GM19438 (cell line): ENCODE measurements around the gene DNAAF1.
"Not testable (repeated sequence)": the region's sequence is repeated elsewhere in the genome, so short reads cannot be mapped to it uniquely, and the experiment has no call there.

Experiments
- ATAC-seq: cut with Tn5 transposase; IDR thresholded peaks from one replicate; pipeline ENCODE4 v1.9.1; 2021; ENCODE audit warnings: low read depth; ENCODE audit not compliant: unreplicated experiment

The DNAAF1 gene

DNA sequence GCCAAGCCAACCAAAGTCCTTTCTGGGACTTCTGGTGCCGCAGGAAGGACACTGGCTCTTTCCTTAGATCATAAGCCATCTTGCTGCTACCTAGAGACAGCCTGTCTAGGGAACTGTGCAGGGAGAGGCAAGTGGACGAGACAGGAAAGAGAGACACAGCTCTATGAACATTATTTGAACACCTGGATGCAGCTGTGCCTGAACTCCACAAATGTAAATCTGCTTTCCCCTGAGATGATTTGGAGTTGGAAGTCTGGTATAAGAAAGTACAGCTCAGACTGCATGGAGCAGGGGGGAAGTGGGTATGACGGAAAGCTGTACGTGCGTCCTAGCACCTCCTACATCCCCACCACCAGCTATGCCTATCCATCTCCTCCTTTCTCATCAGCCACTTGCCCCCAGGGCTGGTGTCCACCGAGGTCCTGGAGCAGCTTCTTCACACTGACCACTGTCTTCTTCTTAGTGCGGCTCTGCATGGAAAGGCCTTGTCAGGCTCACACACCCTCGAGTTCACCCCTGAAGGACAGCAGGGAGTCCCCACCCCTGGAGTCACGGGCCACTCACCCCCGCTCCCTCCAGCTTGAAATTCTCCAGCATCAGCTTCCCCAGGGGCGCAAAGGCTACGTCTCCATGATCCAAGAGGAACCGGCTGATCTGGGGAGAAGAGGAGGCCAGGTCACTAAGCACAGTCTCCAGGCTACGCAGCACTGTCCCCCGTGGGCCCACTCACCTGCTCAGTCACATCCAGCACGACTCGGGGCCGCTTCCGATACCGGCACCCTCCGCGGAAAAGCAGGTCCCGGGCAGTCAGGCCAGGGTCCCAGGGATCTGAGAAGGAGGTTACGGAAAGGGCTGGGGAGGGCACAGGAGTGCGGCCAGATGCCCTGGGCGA, 37.8 kb downstream of the DNAAF1 start:
- no peak for ATAC-seq

GRCh38 chr16:84183572-84183875, 38.4 kb downstream of the DNAAF1 start:
- ATAC-seq, result no peak

- ATAC-seq, result no peak
Observed at GRCh38 chr16:84183911-84184591, 38.9 kb downstream of the DNAAF1 start.

DNA sequence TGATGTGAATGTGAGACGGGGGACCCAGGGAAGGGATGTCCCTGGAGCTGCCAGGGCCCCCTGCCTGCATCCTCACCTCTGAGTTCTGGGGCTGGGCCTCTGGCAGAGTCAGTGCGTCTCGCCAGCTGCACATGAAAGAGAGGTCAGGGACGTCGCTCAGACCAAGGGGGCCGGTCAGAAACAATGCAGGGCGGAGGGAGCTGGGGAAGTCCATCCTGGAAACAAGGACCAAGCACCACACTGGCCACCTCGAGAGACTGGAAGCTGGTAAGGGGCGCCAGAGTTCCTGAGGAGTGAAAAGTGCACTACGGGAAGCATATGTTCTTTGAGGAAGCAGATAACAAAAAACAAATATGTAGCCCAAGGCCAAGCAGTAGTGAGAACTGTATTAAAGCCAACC, 39.7 kb downstream of the DNAAF1 start:
- no peak for ATAC-seq

DNA sequence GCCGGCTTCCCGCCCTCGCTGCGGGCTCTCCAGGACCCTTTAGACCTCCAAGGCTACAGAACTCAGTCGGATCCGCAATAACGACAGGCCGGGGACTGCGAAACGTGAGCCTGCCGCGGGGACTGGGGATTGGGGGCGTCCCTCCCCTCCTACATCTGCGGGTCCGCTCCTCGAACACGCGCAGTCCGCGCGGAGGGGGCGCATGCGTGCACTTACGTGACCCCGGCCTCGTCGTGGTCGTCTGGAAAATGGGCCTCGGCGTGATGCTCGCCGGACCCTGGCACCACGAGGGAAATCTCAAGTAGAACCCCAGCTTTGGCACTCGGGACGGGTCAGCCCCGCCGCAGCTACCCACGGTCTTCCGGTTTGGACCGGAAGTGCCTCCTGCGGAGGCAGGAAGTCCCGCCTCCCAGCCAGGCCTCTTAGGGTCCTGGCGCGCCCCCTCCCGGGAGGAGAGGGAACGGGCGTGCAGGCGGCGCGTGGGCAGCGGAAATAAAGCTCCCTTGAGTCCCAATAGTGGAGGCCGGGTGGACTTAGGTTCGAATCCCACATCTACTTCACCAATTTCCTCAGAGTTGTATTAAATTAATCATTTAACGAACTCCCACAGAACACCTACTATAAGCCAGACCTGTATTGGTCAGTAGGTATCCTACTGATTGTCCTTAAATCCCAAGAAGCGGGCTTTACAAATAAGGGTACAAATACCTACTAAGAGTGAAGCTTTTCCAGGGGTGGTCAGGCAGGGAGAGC, 41.8 kb downstream of the DNAAF1 start, which contains the start of gene TAF1C:
Gene TAF1C, minus strand, starts transcription at position 373 of the 753 bp plus-strand sequence. CDS start 2,069 bp downstream, outside the sequence.
- peak; percentile 94 for ATAC-seq

GRCh38 chr16:84190731-84191388, 45.8 kb downstream of the DNAAF1 start, which contains the start of gene ADAD2:
Gene ADAD2 (plus strand): TSS chr16:84191157. CDS start chr16:84191231, 74 bp downstream.
- no peak for ATAC-seq

DNA sequence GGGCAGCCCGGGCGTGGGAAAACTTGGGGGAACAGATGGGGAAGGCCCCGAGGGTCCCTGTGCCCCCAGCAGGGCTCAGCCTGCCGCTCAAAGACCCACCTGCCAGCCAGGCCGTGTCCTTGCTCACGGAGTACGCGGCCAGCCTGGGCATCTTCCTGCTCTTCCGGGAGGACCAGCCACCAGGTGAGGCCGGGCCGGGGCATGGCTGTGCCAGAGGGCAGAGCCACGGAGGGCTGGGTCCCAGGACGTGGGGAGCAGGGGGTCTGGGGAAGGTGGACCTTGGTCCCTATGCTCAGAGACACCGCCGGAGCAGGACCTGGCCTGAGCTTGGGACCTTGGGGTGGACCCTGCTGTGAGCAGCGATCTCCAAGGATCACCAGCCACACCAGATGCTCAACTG, 46.4 kb downstream of the DNAAF1 start:
- no peak for ATAC-seq

- no peak for ATAC-seq
Observed at GRCh38 chr16:84193480-84193879, 48.4 kb downstream of the DNAAF1 start.

GRCh38 chr16:84194018-84194417, 48.9 kb downstream of the DNAAF1 start:
- ATAC-seq, result no peak

- ATAC-seq, result peak; percentile 89
Observed at GRCh38 chr16:84194470-84195200, 49.5 kb downstream of the DNAAF1 start.

DNA sequence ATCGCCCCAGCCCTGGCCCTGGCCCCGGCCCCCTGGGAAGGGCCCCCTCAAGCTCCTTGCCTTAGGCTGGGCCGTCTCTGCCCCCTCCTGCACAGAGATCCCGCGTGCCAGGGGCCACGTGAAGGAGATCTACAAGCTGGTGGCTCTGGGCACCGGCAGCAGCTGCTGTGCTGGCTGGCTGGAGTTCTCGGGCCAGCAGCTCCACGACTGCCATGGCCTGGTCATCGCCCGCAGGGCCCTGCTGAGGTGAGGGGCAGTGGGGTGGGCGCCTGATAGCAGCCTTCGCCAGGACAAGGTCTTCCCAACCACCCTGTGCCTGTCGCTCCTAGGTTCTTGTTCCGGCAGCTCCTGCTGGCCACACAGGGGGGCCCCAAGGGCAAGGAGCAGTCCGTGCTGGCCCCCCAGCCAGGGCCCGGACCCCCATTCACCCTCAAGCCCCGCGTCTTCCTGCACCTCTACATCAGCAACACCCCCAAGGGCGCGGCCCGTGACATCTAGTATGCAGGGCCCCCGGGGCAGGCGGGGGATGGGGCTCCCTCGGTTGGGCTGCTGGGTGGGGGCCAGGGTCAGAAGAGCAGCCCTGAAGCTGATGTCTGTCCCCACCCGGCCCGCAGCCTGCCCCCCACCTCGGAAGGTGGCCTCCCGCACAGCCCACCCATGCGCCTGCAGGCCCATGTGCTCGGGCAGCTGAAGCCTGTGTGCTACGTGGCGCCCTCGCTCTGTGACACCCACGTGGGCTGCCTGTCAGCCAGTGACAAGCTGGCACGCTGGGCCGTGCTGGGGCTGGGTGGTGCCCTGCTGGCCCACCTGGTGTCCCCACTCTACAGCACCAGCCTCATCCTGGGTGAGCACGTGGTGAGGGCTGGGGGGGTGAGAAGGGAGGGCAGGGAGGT, 50.3 kb downstream of the DNAAF1 start:
- no peak for ATAC-seq

DNA sequence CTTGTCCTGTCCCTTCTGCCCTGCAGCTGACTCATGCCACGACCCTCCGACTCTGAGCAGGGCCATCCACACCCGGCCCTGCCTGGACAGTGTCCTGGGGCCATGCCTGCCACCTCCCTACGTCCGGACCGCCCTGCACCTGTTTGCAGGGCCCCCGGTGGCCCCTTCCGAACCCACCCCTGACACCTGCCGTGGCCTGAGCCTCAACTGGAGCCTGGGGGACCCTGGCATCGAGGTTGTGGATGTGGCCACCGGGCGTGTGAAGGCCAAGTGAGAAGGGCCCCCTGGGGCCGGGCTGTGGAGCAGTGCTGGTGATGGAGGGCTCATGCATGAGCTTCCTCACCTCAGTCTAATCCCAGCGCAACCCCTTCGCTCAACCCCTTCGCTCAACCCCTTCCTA, 51.0 kb downstream of the DNAAF1 start:
- ATAC-seq, result no peak

- ATAC-seq, result no peak
Observed at GRCh38 chr16:84196727-84197394, 51.8 kb downstream of the DNAAF1 start.

DNA sequence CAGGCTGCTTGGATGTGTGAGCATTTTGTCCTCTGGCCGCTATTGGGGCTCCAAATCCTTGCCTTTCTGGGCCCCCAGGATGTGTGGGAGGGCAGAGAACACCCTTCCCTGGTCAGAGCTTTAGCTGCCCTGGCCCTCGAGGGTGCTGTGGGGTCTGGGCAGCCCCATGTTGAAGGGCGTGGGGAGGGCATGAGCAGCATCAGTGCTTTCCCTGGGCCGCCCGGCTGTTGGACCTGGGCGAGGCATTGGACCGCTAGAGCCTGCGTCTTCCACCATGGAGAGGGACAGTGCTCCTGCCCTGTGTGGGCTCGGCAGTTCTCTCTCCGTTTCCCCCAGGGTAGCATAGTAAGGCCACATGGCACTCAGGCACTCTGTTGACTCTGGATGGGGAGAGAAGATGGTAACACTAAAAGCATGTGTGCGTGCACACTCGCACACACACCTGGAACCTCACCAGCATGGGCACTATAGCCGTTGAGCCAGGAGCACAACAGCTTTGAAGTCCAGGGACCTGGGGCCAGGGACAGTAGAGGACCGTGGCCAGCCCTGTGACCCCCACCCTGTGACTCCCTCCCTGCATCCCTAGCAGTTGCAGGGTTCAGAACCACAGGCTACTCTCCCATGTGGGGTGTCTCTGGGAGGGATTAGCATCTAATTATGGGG, 52.5 kb downstream of the DNAAF1 start:
- ATAC-seq, result no peak

- ATAC-seq, result no peak
Observed at GRCh38 chr16:84198401-84198800, 53.3 kb downstream of the DNAAF1 start.

- ATAC-seq, result no peak
Observed at GRCh38 chr16:84199097-84199496, 54.0 kb downstream of the DNAAF1 start.

DNA sequence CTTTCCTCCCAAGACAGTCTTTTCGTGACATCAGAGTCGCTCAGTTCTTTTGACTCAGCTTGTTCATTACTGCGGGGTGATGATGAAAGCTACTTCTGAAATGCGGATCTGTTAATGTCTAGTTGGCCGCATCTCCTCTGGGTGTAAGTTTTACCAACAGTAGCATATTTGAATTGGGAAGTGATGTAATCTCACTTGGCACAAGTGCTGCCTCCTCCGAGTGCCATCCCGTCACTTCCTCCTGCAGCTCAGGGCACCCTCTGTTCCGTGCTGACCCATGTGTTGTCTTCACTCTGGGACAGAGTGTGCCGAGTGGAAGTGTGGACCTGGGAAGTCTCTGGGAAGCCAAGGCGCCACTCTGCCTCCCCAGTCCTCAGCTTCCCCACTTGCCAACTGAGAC, 54.8 kb downstream of the DNAAF1 start:
- ATAC-seq, result no peak

DNA sequence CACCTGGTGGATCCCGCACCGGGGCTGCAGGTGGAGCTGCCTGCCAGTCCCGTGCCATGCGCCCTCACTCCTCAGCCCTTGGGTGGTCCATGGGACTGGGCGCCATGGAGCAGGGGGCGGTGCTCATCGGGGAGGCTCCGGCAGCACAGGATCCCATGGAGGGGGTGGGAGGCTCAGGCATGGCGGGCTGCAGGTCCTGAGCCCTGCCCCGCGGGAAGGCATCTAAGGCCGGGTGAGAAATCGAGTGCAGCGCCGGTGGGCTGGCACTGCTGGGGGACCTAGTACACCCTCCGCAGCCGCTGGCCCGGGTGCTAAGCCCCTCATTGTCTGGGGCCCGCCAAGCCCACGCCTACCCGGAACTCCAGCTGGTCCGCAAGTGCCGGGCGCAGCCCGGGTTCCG, 59.4 kb downstream of the DNAAF1 start:
- ATAC-seq, result not testable (repeated sequence)
